Activated CD4-positive, alpha-beta T cell treated with anti-CD3 and anti-CD28 coated beads, Interleukin-2, Interleukin-6, amounts not matched to agents 100 ng/mL and 50 ng/mL, durations not matched to agents 16 hours and 8 hours (primary cell): Measurements from ENCODE around the gene ITGA6.

ENCODE experiments used
- DNase-seq: peaks from one replicate; pipeline ENCODE4 v3.0.0-alpha.2; 2020

The ITGA6 gene

DNA sequence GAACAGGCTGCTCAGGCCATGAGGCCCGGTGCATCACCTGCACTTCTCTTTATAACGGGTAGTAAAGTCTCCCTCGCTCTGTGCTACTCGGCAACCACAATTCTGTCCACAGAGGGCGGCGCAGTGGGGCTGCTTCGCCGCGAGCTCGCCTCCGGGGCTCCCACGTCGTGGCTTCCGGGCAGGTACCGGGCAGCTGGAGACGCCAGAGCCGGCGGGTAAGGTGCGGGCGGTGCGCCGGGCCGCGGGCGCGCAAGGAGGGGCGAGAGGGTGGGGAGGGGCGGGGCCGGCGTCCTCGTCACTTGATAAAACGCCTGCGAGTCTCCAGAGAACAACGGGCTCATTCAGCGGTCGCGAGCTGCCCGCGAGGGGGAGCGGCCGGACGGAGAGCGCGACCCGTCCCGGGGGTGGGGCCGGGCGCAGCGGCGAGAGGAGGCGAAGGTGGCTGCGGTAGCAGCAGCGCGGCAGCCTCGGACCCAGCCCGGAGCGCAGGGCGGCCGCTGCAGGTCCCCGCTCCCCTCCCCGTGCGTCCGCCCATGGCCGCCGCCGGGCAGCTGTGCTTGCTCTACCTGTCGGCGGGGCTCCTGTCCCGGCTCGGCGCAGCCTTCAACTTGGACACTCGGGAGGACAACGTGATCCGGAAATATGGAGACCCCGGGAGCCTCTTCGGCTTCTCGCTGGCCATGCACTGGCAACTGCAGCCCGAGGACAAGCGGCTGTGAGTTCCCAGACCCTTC, at the start of gene ITGA6:
Gene ITGA6, plus strand, starts transcription at position 331 of the 734 bp plus-strand sequence.
- DNase-seq, result peak; percentile 73

- DNase-seq, result no peak
Observed at GRCh38 chr2:172380436-172381274, 46.7 kb upstream of the ITGA6 start.

DNA sequence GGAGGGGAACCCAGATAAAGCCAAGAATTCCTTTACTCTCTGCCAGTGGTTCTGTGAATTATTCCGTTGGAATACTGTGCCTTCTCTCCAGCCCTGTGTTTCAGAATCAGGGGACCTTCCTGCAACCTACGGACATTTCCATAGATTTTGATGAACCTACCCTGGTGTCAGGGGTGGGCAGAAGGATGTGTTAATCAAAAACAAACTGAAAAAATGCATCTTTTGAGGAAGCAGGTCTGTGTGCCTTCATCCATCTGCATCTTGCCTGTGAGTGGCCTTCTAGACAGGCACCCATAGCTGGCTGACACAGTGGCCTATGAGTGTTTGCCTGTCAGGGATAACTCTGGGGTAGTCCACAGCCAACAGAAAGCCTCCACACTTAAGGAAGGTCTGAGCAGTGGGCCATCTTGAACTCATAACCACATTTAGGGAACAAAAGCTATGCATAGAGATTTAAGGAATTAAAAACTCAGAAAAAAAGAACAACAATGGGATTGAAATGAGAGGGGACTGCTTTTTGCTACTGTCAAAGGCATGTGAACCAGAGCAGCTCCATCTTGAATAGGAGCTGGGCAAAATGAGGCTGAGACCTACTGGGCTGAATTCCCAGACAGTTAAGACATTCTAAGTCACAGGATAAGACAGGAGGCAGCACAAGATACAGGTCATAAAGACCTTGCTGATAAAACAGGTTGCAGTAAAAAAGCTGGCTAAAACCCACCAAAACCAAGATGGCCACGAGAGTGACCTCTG, 45.9 kb upstream of the ITGA6 start:
- no peak for DNase-seq

- DNase-seq, result no peak
Observed at GRCh38 chr2:172387361-172387760, 40.0 kb upstream of the ITGA6 start.

DNA sequence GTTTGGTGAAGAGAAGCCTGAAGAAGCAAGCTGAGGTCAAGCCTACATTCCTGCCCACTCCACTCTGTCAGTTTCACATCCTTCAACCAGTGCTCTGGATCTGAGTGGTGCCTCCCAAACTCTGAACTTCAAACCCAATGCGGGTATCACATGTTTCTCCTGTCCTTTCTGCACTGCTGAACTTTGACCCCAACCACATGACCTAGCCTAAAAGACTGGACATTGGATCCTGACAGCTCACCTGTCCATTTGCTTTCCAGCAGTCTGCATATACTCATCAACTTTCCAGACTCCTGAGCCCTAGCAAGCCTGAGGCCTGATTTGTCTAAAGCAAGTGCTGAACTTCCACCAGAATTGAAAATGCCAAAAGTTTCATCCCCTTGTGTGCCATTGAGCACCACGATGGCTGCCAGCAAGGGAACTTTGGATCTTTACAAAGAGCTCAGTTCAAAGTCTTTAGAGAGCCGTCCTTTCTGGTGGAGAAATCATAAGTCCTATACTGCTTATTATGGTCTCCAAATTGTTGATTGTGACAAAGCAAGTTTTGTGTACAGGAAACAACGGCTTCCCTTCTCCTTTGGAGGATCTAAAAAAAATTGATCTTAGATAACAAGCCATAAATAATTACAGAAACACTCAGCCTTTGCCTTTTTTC, 37.6 kb upstream of the ITGA6 start:
- DNase-seq, result no peak

- DNase-seq, result no peak
Observed at GRCh38 chr2:172394002-172394401, 33.4 kb upstream of the ITGA6 start.

- no peak for DNase-seq
Observed at GRCh38 chr2:172395503-172395902, 31.9 kb upstream of the ITGA6 start.

GRCh38 chr2:172397148-172397834, 30.1 kb upstream of the ITGA6 start:
- DNase-seq, result no peak

DNA sequence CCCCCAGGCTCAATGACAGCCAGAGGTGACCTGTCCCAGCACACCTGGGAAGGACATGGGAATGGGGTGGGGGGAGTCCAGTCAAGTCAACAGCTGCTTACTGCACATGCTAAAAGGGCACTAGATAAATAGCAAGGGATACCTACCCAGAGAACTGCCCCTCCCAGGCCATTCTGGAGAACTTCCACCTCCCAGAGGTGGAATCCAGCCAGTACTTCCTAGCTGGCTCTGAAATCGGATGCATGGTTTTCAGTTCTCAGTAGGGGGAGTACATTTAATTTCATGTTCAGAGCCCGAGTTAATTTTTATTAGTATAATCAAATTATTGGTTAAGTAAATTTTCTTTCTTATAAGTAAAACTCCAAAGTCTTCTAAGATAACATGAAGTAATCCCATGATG, 28.9 kb upstream of the ITGA6 start:
- no peak for DNase-seq

GRCh38 chr2:172399765-172400164, 27.6 kb upstream of the ITGA6 start:
- no peak for DNase-seq

DNA sequence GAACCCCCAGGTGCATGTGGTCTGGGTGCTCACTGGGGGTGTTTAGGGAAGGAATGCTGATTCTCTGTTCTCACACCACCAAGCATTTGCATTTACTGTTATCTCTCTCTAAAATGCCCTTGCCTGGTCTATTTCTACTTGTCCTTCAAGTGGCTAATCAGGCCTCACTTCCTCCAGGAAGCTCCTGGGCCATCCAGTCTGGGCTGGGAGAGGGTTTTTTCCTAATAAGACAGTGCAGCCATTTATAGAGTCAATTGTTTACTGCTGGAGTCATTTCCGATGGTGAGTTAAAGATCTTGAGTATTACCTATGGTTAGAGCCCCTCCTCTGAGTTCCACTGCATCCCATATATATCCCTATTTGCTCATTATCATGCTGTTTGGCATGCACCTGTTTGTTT, 25.2 kb upstream of the ITGA6 start:
- DNase-seq, result no peak

GRCh38 chr2:172403402-172403801, 24.0 kb upstream of the ITGA6 start:
- DNase-seq, result no peak

- DNase-seq, result no peak
Observed at GRCh38 chr2:172403881-172404468, 23.4 kb upstream of the ITGA6 start.

DNA sequence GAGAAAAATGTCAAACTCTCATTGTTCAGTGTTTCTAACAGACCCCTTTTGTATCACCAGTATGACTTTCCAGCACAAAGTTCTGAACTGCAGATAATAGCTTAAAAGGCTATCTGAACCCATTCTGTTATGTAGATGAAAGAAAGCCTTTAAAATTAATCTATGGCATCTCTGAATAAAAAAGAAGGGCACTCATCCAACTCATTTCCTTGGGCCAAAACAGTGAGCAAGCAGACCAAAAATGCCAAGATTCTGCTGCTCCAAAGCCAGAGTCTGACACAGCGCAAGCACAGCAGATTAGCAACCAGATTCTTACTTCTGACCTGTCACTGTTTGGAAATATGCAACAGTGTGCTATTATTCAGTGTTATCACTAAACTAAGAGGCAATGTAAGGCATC, 22.6 kb upstream of the ITGA6 start:
- no peak for DNase-seq

- no peak for DNase-seq
Observed at GRCh38 chr2:172405673-172406072, 21.7 kb upstream of the ITGA6 start.

- no peak for DNase-seq
Observed at GRCh38 chr2:172408143-172408766, 19.1 kb upstream of the ITGA6 start.

DNA sequence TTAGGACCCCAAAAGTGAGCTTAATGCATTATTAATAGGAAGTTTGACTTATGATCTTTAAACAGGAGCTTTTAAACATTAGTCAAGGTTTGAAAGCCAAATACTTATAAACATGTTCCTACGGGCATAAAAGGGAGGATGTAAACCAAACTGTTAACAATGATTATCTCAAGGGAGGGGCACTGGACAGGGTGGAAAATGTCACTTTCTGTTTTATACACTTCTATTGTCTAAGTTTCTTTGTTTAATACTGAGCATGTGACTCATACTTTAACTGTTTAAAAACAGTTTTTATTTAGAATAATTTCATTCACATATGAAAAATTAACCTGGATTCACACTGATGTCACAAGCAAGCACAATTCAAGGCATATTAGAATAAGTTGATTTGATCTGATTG, 18.3 kb upstream of the ITGA6 start:
- no peak for DNase-seq

GRCh38 chr2:172412984-172413492, 14.3 kb upstream of the ITGA6 start:
- no peak for DNase-seq

- no peak for DNase-seq
Observed at GRCh38 chr2:172415157-172415864, 12.1 kb upstream of the ITGA6 start.

- no peak for DNase-seq
Observed at GRCh38 chr2:172415865-172416183, 11.6 kb upstream of the ITGA6 start.
